ENCODE measurements around the gene LAX1. TPM values are rescaled to one million over a fixed set of nuclear protein-coding genes. Genes with fewer than 3 reads are reported as not detected.

Gene LAX1
- total and polyA plus RNA-seq, 2 of the 4 experiments (the other 2 are of a cell fraction) = 0.03 TPM; not detected in 1

- no peak overlapping the region for H3K27ac ChIP-seq (ENCODE audit: insufficient read depth, low read length)
- H2BK5ac ChIP-seq (ENCODE audit: low read depth, low read length, poor library complexity, severe bottlenecking) = no peak overlapping the region
- H4K91ac ChIP-seq (ENCODE audit: insufficient read depth, low read depth, low read length) = no peak overlapping the region
- H2AFZ ChIP-seq (replicated peaks; ENCODE audit: low read length, poor library complexity) = peak overlapping the region; percentile 41
- no peak overlapping the region for H3K14ac ChIP-seq (replicated peaks; ENCODE audit: low read depth, low read length)
- no peaks in the 10 kb centered on the region for H3K9me3 ChIP-seq (ENCODE audit: control insufficient read depth, insufficient read depth, low read length)
- no peak for ATAC-seq (ENCODE audit: low read depth)
- H3K23ac ChIP-seq (ENCODE audit: low read depth, low read length) = no peak overlapping the region
- no peak overlapping the region for H3K4me2 ChIP-seq (ENCODE audit: low read depth, low read length)
- no CpG with 5 or more reads among the region's 1 CpG for WGBS, 2 experiments (ENCODE audit: extremely low coverage in 2 of 2, insufficient read length in 1 of 2)
- 0 out of 2 replicates have a peak, but pooled peaks cover 4% of the 10 kb centered on the region for H3K9me1 ChIP-seq (ENCODE audit: insufficient read depth, low read length)
- H2AK5ac ChIP-seq (ENCODE audit: low read depth, low read length) = no peak overlapping the region
- POLR2A ChIA-PET (ENCODE audit: unreplicated experiment) = no interaction called here
- peaks cover 7% of the 10 kb centered on the region for H3K27me3 ChIP-seq (ENCODE audit: control insufficient read depth, insufficient read depth, low read length)
- no peak overlapping the region for H3K56ac ChIP-seq (ENCODE audit: extremely low read depth, insufficient read depth, low read length)
- H3K9ac ChIP-seq (ENCODE audit: low read depth, low read length) = no peak overlapping the region
- H2AK9ac ChIP-seq (replicated peaks; ENCODE audit: low read depth, low read length, poor library complexity) = no peak overlapping the region
- no peak overlapping the region for H3K18ac ChIP-seq (ENCODE audit: low read depth, low read length)
- CTCF ChIA-PET = no interaction called here
- DNase-seq = no peak
- dilution Hi-C loops (cut with HindIII; ENCODE audit: low sequenced_read_pairs, unreplicated experiment) (no loop called here), intact Hi-C loops (cut with micrococcal nuclease) (no loop called here), in situ Hi-C loops (cut with MboI; ENCODE audit: low sequenced_read_pairs) (no loop called here)
- no peak overlapping the region for H4K5ac ChIP-seq (ENCODE audit: low read depth, low read length)
- no peak overlapping the region for H4K8ac ChIP-seq (ENCODE audit: low read depth in 2 of 2, low read length in 2 of 2)
- no peak overlapping the region for H3K4ac ChIP-seq (ENCODE audit: low read depth, low read length)
- H2BK15ac ChIP-seq (ENCODE audit: low read depth, low read length) = no peak overlapping the region
- peaks cover 2% of the 10 kb centered on the region; the same call in 1 of the 2 replicates for H3K4me1 ChIP-seq (ENCODE audit: control insufficient read depth, insufficient read depth, low read length)
- no peaks in the 10 kb centered on the region for H4K20me1 ChIP-seq (ENCODE audit: insufficient read depth, low read length)
- no peaks in the 10 kb centered on the region for H3K79me1 ChIP-seq (ENCODE audit: low read depth in 1 of 2, low read length in 2 of 2)
- no peaks in the 10 kb centered on the region for H3K36me3 ChIP-seq (ENCODE audit: control insufficient read depth, insufficient read depth, low read length)
- TF ChIP-seq RCOR1 (IDR thresholded peaks at IDR 0.05; ENCODE audit: insufficient replicate concordance, low read length) (no peak), RFX5 (IDR thresholded peaks at IDR 0.05; ENCODE audit: low read depth, low read length) (no peak), NFE2L2 (IDR thresholded peaks at IDR 0.05; ENCODE audit: low read depth, low read length) (no peak), CTCF (conservative IDR thresholded peaks at IDR 0.05; ENCODE audit: low read depth, low read length) (no peak), RAD21 (IDR thresholded peaks at IDR 0.05; ENCODE audit: low read length) (no peak)
- H2BK20ac ChIP-seq (ENCODE audit: low read depth, low read length) = no peak overlapping the region
- no TSS peak for BruUV-seq (replicated peaks)
- no peak overlapping the region for H2BK120ac ChIP-seq (ENCODE audit: low read depth, low read length)
- no peak overlapping the region for H3K4me3 ChIP-seq (ENCODE audit: insufficient read depth, low read depth, low read length)
Measured at GRCh38 chr1:203763505-203763904, 1.5 kb upstream of the LAX1 start.
